ENCODE results near the gene RASA3. TPM values are rescaled to one million over a fixed set of nuclear protein-coding genes. Genes with fewer than 3 reads are reported as not detected.
"Not testable (repeated sequence)": the region's sequence is repeated elsewhere in the genome, so short reads cannot be mapped to it uniquely, and the experiment has no call there.

The RASA3 gene
- polyA plus RNA-seq, 4 donors: 13.5 to 14.5 (median 14.2) TPM

DNA sequence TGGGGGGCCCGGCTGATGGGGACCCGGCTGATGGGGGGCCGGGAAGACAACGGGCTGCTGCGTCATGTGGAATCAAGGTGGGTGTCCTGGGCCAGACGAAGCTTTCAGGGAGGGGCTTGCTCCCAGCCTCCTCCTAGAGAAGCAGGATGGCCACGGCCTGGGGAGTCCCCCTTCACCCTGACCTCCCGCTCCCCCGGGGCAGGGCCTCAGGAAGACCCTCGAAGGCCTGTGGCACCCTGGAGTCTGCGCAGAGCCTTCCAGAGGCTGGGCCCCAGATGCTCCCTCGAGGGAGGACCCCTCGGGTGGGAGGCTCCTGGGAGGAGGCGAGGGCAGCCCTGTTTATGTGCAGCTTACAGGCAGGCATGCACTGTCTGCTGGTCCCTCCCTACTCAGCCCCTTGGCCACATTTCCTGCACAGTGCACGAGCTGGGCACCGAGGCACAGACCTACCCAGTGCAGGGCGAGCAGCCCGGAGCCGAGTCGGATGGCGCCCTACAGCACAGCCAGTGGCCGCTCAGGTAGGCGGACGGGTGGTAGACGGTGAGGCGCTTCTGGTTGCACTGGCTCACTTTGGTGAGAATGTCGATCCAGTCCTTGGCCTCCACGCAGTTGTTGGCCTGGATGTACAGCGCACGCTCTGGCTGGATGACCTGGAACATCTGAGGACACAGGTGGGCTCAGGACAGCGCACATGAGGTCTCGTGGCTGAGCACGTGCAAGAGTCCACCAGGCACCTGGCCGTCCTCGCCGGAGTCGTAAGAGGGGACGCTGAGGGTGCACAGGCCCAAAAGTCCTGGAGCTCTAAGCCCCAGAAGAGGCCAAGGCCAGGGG lies 136.1 kb downstream of the RASA3 start:
- no peak for DNase-seq (ENCODE audit: low read depth in 4 of 4, low spot score in 3 of 4)

DNA sequence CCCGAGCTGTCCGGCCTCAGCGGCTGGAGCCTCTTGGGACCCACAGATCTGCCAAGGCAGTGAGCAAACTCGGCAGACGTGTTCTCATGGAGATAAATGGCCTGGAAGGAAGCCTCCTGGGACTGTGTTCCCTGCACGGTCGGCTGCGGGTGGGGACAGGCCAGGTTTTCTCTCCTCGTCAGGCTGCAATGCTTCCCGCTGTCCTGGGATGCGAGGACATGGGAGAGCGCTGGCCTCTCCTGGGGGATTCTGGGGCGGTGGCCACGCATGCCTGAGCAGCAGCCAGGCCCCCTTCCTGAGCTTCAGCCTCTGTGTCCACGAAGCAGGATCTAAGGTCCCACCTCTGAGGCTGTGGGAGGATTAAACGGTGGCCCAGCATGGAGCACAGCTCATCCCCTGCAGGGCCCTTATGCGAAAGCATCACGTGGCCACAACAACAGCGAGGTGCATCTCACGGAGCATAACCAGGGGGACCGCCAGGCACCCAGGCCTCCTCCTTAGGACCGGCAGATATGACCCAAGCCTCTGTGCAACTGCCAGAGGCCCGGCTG lies 137.3 kb downstream of the RASA3 start:
- DNase-seq (ENCODE audit: low read depth in 4 of 4, low spot score in 3 of 4): peak in 2 of 4 donors; percentile 3 to 14

DNA sequence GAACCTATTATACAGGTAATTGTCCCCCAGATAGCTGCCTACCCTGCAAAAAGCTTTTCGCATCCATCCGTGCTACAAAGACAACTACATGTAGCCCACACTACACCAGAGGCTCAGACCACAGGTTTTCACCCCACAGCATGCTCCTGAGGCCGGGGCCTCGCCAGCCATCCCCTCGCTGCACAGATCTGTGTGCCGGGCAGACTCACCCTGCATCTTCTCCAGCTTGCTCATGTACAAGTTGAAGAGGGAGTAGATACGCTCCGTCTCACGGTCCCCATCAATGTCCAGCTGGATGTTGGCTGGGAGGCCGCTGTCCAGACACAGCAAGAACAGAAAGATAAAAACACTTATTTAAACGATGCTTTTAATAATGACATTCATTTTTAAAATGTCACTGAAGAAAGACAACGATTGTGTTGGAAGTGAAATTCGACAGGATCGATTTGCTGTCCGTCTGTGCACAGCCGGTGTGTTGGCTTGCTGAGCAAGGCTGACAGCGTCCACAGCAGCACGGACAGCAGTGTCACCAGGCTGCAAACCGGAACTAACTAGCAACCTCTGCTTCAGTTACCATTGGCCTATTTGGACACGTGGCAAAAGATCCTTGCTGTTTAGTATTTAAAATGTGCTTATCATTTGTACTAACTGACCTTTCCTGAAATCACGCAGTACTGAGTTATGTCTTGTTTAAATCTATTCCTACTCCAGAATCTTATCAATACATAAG lies 140.0 kb downstream of the RASA3 start:
- no peak for DNase-seq (ENCODE audit: low read depth in 4 of 4, low spot score in 3 of 4)

DNA sequence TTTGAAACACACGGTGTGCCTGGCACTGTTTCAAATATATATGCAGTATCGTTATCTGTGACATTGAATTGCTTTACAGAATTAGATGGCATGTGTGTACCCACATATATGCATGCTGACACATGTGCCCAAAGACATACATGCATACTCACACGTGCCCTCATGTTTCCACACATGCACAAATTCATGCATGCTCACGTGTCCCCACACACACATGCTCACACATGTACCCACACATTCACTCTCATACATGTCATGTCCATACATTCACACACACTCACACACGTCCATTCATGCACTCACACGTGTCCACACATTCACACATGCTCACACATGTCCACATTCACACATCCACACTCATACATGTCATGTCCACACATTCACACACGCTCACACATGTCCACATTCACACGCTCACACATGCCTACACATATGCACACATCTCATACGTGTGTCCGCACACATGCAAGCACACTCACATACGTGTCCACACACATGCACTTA lies 140.7 kb downstream of the RASA3 start:
- no peak for DNase-seq (ENCODE audit: low read depth in 4 of 4, low spot score in 3 of 4)

DNA sequence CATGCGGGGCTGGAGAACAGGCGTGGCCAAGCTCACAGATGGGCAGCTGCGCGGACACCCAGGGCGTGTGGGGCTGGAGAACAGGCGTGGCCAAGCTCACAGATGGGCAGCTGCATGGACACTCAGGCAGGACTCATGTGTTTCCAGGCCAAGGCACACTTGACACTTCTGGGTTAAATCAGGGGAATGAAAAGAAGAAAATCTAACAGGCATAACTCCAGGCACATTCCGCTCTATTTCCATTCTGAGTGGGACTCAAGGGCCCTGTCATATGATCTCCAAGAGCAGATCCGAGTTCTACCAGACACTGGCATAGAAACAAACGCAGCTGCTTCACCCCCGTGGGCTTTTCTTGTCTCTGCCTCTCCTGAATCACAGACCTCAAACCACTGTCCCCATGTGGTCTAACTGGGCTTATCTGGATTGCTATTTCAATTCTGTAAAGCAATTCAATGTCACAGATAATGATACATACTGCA lies 141.2 kb downstream of the RASA3 start:
- no peak for DNase-seq (ENCODE audit: low read depth in 4 of 4, low spot score in 3 of 4)

DNA sequence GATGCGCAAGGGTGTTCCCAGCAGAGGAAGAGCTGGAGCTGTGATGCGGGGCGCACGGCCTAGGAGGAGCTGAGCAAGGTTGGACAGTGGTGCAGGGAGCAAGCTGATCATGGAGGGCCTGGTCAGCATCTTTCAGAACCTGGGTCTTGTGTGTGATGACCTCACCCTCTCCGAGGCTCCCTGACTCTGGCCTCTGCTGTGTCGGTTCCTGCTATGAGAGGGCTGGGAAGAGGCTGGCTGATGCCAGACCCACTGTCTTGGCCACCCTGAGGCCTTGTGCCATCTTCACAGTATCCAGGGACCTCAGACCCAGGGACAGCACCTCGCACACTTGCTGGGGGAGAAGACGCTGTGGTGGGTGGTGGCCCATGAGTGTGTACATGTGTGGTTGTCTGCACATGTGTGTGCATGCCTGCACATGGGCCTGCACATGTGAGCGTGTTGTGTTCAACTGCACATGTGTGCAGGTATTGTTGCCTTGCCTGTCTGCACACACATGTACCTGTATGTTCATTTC lies 142.0 kb downstream of the RASA3 start:
- no peak for DNase-seq (ENCODE audit: low read depth in 4 of 4, low spot score in 3 of 4)

DNA sequence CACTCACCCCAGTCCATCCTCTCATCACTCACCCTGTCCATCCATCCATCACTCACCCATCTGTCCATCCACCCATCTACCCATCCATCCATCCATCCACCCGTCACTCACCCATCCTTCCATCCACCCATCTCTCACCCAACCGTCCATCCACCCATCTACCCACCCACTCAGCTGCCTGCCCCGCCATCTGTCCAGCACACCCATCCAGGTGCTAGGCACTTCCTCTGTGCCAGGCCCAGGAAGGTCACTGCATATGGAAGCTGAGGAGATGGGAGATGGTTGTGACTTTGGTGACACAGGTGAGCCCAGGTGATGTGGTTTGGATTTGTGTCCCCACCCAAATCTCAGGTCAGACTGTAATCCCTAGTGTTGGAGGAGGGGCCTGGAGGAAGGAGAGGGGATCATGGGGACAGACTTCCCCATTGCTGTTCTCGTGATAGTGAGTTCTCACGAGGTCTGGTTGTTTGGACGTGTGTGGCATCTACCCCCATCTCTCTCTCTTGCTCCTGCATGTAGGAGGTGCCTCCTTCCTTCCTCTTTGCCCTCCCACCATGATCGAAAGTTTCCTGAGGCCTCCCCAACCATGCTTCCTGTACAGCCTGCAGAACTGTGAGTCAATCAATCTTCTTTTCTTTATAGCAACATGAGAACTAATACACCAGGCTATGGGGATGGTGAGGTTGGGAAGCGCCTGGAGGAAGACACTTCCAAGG lies 142.7 kb downstream of the RASA3 start:
- DNase-seq (ENCODE audit: low read depth in 4 of 4, low spot score in 3 of 4): no peak

DNA sequence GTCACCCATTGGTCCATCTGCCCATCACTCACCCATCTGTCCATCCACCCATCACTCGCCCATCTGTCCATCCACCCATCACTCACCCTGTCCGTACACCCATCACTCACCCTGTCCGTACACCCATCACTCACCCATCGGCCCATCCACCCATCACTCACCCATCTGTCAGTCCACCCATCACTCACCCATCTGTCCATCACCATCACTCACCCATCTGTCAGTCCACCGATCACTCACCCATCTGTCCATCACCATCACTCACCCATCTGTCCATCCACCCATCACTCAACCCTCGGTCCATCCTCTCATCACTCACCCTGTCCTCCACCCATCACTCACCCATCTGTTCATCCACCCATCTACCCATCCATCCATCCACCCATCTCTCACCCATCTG lies 143.6 kb downstream of the RASA3 start:
- not testable (repeated sequence) for DNase-seq (ENCODE audit: low read depth in 4 of 4, low spot score in 3 of 4)

DNA sequence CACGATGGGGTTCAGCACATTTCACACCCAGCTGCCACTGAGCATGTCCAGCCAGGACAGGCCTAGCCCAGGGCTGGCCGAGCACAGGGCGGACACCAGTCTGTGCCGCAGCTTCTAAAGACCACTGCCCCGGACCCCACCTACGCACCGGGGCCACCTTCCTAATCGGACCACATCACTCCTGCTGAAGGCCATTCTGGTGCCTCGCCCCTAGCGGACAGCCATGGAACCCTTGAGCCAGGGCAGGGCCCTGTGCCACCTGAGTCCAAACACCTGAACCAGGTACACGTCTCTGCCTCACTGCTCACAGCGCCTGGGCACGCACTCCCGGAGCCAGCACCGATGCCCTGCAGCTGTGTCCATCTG lies 150.1 kb downstream of the RASA3 start:
- DNase-seq (ENCODE audit: low read depth in 4 of 4, low spot score in 3 of 4): no peak

DNA sequence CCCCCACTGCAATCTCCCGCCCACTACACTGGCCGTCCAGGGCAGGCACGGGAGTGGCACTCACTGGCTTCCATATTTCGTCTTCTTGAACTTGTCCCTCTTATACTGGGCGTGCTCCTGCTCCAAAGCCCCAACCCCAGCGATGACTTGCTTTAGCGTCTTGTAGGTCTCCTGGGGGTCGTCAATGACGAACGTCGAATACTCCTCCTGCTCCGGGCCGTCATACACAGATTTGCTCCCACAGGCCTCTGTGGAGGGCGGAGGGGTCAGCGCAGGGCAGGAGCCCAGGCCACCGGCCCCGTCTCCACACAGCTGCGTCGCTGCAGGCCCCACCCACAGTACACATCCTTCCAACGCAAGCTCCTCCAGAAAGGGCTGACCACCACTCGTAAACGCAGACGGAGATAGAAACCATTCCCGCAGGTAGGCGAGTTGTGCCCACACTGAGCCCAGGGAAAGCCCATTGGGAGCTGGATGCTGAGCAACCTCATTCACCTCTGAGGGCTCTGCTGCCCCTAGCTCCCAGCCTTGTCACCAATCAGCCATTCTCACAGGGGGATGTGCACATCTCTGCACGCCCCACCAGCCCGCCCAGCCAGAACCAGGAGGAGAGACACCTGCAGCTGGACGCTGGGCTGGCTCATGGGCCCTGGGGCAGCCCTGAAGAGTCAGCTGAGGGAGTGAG lies 150.7 kb downstream of the RASA3 start:
- no peak for DNase-seq (ENCODE audit: low read depth in 4 of 4, low spot score in 3 of 4)

DNA sequence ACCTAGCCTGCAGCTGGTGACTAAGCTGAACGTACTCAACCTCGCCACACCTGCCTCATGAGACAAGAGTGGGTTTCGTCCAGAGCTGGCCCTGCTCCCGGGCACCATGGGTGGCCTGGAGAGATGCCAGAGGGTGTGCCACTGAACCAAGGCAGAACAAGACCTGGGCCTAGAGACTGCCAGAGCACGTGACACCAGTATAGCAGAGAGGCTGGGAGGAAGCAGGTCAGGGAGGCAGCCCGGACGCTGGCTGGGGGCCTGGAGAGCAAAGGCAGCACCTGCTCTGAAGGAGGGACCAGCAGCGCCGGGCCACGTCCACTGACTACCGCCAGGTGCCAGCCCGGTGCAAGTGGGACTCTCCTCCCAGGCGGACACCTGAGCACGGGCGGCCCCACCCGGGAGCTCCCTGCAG lies 151.2 kb downstream of the RASA3 start:
- no peak for DNase-seq (ENCODE audit: low read depth in 4 of 4, low spot score in 3 of 4)

DNA sequence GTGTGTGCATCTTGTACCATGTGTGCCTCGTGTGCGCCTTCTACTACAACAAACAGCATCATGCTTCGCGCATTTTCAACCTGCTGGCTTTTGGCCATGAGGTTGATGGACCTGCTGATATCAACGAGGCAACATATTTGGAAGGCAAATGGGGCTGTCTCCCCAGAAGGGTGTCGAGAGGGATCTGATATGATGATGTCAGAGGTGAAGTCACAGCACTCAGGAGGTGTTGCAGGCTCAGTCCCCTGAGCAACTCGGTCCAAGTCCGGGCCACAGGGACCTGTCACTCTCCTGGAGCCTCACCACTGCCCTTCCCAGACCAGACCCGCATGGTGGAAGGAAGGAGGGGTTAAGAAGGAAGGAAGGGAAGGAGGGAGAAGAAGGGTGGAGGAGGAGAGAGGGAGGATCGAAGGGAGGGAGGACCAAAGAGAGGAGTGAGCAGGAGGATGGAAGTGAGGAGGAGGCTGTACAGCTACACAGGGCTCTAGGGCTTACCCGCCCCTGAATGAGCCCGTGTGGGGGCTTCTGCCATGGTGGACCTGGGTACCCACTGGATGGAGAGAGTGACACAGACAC lies 151.8 kb downstream of the RASA3 start:
- DNase-seq (ENCODE audit: low read depth in 4 of 4, low spot score in 3 of 4): no peak

DNA sequence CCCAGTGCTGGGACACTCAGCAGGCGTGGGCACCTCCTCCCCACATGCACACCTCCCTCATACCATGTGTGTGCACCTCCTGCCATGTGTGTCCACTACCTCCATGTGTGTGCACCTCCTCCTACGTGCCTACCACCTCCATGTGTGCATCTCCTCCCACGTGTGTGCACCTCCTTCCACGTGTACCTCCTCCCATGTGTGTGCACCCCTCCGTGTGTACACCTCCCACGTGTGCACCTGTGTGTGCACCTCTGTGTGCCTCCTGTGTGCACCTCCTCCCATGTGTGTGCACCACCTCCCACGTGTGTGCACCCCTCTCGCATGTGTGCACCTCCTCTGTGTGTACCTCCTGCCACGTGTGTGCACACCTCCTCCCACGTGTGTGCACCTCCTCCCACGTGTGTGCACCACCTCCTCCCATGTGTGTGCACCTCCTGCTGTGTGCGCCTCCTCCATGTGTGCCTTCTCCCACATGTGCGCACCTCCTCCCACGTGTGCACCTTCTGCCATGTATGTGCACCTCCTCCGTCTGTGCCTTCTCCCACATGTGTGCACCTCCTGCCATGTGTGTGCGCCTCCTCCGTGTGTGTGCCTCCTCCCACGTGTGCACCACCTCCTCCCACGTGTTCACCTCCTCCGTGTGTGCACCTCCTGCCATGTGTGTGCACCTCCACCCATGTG lies 152.5 kb downstream of the RASA3 start:
- DNase-seq (ENCODE audit: low read depth in 4 of 4, low spot score in 3 of 4): no peak

DNA sequence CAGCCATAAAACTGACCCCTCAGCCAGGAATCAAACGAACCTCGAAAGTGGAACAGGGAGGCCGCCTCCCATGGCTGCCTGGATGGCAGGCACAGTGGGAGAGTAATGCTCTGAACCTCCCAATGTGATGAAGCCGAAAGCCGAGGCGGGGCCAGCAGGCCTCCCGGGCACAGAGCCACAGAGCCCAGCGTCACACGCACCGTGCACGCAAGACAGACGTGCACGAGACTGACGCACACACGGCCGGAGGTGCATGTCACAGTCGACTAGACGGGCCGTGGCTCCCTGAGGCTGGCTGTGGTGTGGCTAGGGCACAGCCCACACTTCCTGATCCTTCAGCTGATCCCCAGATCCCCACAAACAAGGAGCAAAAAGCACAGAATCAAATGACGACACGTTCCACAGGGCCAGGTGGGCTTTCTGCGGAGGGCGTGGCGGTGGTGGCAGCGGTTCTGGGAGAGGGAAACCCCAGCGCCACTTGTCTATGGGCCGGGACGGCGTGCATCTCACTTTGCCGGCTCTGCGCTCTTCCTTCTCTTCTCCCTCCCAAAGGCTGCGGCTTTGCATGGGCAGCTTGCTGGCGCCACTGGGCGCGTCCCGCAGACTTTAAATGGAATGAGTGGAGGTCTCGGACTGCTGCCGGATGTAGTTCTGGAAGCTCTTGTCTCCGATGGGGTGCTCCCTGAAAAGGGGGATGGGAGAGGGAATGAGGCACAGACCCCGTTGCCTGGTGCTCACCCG lies 153.5 kb downstream of the RASA3 start:
- DNase-seq (ENCODE audit: low read depth in 4 of 4, low spot score in 3 of 4): no peak

DNA sequence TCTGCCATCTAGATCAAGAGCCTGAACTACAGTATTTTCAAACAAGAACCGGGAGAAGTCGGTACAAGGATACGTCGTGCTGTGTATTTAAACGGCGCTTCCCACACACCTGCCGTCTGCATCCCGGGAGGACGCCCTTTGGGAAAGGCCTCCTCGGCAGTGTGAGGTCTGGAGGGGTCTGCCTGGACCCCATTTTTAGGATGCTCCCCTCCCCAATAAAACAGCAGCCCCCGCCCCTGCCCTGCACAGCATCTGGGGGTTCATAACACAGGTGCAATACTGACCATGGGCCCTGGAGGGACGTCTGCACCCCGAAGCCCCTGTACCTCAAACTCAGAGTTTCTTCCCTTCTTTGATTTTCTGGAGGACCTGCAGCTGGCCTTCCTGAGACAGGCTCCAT lies 154.4 kb downstream of the RASA3 start:
- no peak for DNase-seq (ENCODE audit: low read depth in 4 of 4, low spot score in 3 of 4)

DNA sequence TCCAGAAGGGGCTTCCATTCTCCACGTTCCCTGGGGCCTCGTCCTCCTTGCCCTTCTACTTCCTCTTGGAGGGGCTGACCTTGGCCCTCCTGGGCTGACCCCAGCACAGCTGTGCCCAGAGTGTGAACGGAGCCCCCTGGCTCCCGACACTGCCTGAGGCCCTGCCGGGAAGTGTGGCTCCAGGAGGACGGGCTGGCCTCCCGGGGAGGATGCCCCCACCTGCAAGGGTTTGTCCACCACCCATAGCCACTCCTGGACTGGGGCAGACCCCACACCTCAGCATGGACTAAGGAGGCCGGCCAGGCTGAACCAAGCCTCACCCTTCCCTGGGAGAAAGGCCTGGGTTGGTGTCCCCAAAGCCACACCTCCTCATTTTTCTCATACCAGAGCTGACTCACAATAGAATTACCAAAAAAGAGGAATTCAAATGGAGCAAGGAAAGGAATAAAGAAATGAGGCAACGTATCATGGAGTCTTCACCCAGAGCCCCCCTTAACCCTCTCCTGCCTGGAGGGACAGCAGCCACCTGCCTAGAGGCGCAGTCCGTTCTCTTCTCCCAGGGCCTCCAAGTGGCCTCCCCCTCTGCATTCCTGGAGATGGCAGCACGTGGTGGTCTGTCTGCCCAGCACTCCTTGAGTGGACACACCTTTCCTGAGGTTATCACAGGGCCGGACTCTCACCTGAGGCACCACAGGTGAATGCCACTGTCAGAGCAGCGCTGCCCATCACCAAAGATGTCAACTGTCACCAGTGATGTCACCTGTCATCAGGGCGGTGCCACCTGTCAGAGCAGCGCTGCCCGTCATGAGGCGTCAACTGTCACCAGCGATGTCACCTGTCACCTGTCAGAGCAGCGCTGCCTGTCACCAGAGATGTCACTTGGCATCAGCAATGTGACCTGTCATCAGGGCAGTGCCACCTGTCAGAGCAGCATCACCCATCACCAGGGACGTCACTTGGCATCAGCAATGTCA lies 155.4 kb downstream of the RASA3 start:
- no peak for DNase-seq (ENCODE audit: low read depth in 4 of 4, low spot score in 3 of 4)

DNA sequence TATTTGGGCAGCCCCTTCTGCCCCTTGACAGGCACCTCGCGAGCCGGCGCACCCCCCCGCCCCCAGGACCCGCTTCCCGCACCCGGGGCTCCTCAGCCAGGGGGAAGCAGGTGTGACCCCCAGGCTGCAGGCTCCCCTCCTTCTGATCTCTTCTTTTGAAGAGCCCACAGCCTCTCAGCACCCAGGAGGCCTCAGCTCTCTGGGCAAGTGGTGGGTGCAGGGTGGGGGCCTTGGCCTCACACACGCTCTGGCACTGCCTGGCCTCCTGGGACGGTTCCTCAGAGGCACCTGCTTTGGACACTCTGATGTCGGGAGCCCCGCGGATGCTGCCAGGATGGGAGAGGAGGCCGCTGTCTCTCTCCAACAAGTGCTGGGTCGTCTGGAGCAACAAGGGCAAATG lies 157.0 kb downstream of the RASA3 start:
- no peak for DNase-seq (ENCODE audit: low read depth in 4 of 4, low spot score in 3 of 4)
